NCI-H82 treated with DMSO at 0.1 percent for 48 hours (cell line): Measurements from ENCODE around the gene PCBP1.
"Not testable (repeated sequence)": the region's sequence is repeated elsewhere in the genome, so short reads cannot be mapped to it uniquely, and the experiment has no call there.

Source experiments
- DNase-seq: peaks from one replicate; lab custom pipeline; 2025; ENCODE audit not compliant: unreplicated experiment; lab: John Stamatoyannopoulos, UW

The PCBP1 gene

GRCh38 chr2:70123051-70123828 is 36.0 kb downstream of the PCBP1 start:
- no peak for DNase-seq

- no peak for DNase-seq
These were observed 36.5 kb downstream of the PCBP1 start for GRCh38 chr2:70123829-70124116.

GRCh38 chr2:70124983-70125480 is 37.8 kb downstream of the PCBP1 start:
- no peak for DNase-seq

- no peak for DNase-seq
These were observed 38.2 kb downstream of the PCBP1 start for GRCh38 chr2:70125498-70125898.

GRCh38 chr2:70126413-70126812 is 39.1 kb downstream of the PCBP1 start:
- no peak for DNase-seq

- DNase-seq, result no peak
These were observed 40.7 kb downstream of the PCBP1 start for GRCh38 chr2:70128005-70128404.

- not testable (repeated sequence) for DNase-seq
These were observed 44.3 kb downstream of the PCBP1 start for GRCh38 chr2:70131344-70132143.

- DNase-seq, result no peak
These were observed 45.2 kb downstream of the PCBP1 start for GRCh38 chr2:70132244-70133126.

GRCh38 chr2:70133127-70133452 is 45.8 kb downstream of the PCBP1 start:
- no peak for DNase-seq

GRCh38 chr2:70133491-70134322 is 46.4 kb downstream of the PCBP1 start:
- peak; percentile 48 for DNase-seq

GRCh38 chr2:70134323-70134983 is 47.2 kb downstream of the PCBP1 start:
- DNase-seq, result not testable (repeated sequence)
